HG03521 (cell line): ENCODE measurements around the gene TRDN.
"Not testable (repeated sequence)": the region's sequence is repeated elsewhere in the genome, so short reads cannot be mapped to it uniquely, and the experiment has no call there.

Source experiments
- ATAC-seq: cut with Tn5 transposase; IDR thresholded peaks from one replicate; pipeline ENCODE4 v1.9.1; 2021; ENCODE audit warnings: mild to moderate bottlenecking, moderate library complexity; ENCODE audit not compliant: unreplicated experiment

Gene TRDN

DNA sequence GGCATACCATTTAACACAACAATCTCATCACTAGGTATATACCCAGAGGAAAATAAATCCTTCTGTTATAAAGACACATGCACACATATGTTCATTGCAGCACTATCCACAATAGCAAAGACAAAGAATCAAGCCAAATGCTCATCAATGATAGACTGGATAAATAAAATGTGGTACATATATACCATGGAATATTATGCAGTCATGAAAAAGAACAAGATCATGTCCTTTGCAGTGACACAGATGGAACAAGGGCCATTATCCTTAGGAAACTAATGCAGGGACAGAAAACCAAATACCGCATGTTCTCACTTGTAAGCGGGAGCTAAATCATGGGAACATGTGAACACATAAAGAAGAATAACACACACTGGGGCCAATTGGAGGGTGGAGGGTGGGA lies 322.3 kb downstream of the TRDN start:
- ATAC-seq: not testable (repeated sequence)

DNA sequence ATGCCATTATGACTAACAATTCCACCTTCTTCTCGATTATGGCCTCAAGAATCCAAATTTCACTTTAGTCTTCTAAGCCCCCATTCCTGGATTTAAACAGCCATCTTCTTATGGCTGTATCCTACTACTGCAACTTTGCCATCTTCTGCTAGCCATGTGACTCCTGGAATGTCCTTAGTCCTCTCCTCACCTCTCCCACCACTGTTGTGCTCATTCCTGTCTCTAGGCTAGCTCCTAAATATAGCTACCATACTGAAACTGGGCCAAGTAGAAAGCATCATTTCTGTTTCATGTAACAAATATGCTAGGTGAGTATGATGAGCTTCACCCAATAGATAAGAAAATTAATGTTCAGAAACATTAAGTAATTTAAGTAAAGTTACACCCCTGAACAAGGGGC lies 327.6 kb downstream of the TRDN start:
- ATAC-seq: no peak

DNA sequence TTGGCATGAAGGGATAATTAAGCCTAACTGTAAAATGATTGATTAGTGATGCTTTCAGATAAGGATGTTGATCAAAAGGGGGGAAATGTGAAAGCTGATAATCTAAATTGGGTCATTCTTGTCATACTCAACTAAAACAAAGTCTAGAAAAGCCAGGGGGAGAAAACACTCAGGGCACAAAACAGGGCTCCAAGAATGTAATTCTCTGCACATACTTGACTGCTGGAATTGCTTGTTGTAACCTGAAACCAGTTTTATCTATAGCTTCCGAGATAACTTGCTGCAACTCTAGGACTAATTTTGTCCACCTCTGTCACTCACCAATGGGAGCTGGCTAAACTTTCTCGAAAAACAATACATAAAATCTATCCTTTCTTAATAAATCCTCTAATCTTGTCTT lies 330.4 kb downstream of the TRDN start:
- ATAC-seq: no peak

DNA sequence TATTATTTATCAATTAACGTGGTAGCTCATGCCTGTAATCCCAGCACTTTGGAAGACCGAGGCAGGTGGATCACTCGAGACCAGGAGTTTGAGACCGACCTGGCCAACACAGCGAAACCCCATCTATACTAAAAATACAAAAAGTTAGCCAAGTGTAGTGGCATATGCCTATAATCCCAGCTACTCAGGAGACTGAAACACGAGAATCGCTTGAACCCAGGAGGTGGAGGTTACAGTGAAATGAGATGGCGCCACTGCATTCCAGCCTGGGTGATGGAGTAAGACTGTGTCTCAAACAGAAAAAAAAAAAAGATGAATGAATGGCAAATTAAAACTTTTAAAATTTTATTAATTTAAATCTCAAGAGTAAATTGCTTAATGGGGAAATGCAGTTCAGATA lies 341.1 kb downstream of the TRDN start:
- ATAC-seq: no peak

DNA sequence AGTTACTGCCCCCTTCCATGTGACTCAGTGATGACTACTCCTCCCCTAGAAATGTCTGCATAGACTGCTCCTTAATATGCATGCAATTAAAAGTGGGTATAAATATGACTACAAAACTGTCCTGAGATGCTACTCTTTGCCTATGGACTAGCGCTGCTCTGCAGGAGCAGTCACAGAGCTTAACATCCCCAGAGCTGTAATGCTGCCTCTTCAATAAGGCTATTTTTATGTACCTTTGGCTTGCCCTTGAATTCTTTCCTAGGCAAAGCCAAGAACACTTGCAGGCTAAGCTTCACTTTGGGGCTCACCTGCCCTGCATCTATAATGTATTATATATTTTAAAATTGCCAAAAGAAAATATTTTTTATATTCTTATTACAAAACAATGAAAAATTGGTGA lies 341.6 kb downstream of the TRDN start:
- ATAC-seq: no peak

DNA sequence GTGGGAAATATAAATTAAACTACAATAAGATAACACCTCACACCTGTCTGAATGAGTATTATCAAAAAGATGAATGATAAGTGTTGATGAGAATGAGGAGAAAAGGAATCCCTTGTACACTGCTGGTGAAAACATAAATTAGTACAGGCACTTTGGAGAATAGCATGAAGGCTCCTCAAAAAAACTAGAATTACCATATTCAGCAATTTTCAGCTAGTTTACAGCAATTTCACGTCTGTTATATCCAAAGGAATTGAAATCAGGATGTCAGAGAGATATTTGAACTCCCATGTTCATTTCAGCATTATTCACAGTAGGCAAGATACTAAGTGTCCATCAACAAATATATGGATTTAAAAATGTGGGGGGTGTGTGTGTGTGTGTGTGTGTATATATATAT lies 348.1 kb downstream of the TRDN start:
- ATAC-seq: no peak

DNA sequence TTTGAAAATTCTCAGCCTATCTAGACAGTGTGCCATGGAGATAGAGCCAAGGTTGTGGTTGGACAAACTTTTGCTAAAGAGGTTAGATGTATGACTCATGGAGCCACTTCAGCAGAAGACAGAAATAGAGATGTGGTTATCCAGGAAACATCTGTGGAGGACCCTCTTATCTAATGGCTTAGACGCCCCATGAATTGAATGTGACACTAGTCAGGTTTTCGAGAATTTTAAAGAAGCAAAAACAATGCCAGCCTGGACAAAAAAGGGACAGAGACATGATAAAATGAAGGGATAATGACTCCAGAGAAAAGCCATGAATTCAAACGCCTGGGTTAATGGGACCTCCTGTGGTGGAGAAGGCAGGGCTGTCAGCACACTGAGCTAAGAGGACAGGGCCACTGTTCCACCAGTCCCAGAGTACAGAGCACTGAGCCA lies 360.2 kb downstream of the TRDN start:
- no peak for ATAC-seq

DNA sequence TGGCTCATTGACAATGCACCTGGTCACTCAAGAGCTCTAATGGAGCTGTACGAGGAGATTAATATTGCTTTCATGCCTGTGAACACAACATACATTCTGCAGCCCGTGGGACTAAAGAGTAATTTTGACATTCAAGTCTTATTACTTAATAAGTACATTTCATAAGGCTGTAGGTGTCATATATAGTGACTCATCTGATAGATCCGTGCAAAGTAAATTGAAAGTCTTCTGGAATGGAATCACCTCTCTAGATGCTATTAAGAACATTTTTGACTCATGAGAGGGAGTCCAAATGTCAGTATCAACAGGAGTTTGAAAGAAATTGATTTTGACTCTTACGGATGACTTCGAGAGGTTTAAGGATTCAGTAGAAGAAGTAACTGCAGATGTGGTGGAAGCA lies 372.8 kb downstream of the TRDN start:
- ATAC-seq: no peak

DNA sequence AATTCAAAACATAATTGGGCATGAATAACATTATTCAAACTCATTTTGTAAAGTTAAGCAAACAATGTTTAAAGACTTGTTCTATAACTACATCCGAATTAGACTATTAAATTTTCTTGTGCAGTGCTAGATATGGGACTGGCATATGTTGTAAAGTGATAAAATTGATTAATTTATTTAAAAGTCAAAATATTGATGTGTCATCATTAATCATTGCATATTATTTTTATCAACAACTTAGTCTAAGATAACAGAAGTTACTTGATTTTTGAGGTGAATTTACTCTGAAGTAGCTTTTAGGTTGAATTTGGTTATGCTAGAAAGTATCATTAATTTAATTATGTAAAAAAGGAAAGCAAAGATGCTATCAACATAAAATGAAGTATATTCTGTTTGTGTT lies 396.1 kb downstream of the TRDN start:
- ATAC-seq: no peak

DNA sequence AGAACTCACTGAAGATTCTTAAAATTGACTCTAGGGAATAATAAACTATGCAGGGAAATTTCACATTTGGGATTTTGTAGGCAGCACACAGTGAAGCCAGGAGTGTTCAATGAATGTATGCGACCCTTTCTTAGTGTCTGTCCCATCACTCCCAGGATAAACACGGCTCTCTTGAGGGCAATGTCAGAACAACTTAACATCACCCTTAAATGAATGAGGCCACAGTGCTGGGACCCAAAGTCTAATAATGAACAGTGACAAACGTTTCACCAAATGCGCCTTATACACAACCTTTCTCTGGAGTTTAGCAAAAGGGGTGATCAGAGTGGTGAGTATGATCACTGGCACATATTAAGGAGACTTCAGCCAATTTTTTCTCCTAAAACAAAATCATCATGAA lies 403.4 kb downstream of the TRDN start:
- no peak for ATAC-seq

DNA sequence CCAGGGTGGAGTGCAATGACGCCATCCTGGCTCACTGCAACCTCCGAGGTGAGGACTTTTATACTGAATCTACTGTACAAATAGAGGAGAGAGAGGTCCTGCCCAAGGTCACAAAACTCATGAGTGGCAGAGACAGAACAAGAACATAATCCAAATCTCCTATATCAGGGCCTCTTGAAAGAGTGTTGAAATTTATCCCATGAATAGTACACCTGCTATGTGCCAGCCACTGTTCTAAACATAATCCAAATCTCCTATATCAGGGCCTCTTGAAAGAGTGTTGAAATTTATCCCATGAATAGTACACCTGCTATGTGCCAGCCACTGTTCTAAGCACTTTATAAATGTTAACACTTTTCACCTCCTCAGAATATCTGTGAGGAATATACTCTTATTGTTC lies 409.0 kb downstream of the TRDN start:
- ATAC-seq: not testable (repeated sequence)

DNA sequence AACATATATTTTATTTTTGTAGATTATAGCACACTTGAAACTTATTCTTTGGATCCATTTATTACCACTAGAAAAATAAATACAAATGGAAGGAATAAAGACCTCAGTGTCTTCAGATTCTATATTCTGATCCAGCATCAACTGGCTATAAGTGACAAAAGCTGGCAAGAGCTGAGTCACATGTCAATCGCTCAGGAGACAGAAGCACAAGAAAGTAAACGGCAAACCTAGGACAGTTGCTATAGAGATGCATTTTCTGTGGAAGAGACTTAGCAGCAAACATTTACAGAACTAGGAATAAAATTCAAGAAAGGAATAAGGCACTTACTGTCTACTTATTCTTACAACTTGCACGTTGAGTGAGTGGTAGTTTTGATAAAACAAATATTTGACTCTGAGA lies 410.4 kb downstream of the TRDN start:
- ATAC-seq: no peak

DNA sequence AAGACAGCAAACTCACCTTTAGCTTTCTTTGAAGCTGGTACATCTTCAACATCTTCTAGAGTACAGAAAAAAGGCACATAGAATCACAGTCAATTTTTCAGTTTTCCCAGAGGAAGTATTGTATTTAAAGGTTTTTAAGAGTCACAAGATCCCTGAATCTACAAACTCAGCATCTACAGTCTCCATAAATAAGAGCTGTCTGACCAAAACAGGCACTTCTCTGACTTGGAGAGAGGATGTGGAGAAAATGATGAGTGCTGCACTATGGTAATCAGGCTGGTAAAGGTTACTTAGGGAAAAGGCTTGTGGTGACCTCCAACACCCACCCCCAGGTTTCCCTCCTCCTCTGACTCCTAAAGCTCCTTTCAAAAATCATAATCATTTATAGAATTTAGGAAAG lies 412.7 kb downstream of the TRDN start:
- ATAC-seq: no peak

DNA sequence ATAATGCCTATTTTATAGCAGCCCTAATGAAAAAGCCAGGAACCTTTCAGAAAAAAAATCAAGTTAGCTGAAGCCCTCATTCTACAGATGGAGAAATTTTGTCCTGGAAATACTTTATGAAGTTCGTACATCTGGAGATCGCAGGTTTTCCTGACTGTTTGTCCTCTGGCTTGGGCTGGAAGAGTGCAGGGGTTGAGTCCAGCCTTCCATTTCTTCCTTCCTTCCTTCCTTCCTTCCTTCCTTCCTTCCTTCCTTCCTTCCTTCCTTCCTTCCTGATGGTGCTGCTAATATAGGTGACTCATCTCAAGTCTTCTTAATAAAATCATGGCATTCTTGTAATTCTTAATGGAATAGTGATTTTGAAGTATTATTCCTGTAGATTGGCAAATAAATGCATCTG lies 413.3 kb downstream of the TRDN start:
- no peak for ATAC-seq

DNA sequence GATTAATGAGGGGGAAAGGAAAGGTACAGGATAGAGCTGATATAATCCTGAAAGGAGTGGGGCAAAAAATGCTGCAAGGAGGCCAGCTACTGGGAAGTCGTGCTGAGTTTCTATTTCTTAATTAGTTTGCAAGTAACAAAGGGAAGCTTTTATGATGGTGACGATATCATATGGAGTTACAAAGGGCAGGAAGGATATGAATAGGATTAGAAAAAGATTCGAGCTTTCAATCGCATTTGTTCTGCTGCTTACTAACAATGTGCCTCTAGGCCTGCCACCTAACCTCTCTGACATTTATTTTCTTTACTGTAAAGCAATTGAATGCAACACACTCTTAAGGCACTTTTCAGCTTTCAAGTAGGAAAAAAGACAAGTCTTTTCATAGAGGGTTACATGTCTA lies 421.5 kb downstream of the TRDN start:
- no peak for ATAC-seq

DNA sequence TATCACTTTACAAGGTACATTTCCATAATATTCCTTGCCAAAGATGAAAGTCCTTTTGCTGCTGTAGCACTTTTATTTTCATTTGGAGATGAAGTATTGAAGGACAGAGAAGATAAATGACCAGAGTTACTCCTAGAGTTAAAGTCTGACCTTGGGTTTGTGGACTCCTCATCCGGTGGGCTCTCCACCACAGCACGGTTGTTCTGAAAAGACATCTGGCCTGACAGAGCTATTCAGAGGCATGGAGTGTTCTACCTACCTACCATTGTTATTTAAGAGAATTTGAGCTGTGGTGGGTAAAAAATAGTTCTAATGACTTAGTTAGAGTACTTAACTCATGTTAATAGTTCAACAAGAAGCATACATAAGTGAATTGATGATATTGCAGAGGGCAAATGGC lies 422.3 kb downstream of the TRDN start:
- no peak for ATAC-seq

DNA sequence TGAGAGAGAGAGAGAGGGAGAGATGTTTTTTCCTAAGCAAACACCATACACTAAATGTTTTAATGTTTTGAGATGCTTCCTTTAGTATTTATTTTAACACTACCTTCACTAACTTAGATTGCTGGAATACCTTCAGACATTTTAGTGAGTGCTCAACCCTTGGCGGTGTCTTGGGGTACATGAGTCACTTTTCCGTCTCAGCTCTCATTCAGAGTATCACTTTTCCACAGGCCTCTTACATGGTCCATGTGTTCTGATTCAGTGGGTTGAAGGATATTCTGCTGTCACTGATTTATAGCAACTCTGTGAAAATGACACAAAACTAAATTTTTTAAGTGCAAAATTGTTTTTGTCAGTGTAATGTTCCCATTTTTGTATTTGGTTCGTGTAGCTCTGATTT lies 422.8 kb downstream of the TRDN start:
- ATAC-seq: no peak

DNA sequence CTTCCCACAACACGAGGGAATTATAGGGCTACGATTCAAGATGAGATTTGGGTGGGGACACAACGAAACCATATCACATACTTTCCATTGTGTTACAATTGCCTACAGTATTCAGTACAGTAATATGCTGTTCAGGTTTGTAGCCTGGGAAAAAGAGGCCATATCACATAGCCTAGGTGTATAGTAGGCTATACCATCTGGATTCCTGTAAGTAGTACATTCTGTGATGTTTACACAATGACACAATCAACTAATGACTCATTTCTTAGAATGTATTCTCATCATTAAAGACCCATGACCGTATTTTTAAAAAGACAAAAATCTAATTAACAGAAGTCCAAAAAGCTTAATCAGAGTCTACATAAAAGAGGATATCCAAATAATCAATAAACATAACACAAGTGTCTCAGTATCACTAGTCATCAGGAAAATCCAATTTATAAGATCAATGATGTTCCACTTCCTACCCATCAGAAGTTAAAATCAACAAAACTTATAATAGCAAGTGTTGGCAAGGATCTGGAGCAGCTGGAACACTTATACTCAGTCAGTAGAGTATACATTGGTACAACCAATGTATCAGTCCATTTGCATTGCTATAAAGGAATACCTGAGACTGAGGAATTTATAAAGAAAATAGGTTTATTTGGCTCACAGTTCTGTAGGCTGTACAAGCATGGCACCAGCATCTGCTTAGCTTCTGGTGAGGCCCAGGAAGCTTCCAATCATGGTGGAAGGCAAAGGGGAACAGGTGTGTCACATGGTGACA lies 424.8 kb downstream of the TRDN start:
- ATAC-seq: no peak

DNA sequence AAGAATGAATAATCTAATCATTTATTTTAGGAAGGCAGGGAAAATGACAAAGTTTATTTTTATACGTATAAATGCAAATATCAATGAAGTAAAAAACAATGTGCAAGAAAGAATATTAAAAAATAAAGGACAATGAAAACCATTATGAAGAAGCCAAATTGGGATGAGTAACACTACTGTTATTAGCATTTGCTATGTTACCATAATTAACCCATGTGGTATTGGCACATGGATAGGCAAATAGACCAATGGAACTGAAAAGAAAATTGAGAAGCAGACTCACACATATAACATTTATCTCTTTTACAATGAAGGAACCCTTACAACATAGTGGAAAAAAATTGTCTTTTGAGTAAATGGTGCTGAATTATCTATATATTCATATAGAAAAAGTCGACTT lies 426.1 kb downstream of the TRDN start:
- ATAC-seq: no peak

DNA sequence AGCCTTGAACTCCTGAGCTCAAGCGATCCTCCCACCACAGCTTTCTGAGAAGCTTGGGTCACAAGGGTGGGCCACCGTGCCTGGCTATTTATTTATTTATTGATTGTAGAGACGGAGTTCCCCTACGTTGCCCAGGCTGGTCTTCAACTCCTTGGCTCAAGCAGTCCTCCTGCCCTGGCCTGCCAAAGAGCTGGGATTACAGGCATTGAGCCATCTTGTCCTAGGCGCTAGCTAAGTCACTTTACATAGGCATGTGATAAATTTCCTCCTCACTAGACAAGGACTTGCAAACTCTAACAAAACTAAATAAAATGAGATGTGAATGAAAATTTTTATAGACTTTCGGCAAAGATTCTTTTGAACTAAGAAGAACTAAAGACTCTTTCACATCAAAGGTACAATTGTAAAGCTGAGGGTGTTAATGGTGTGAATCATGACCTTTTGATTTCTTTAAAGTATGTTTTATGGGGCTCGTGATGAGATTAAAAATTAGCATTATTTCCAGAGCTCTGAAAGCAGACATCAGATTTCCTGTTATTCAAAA lies 428.7 kb downstream of the TRDN start:
- ATAC-seq: no peak

DNA sequence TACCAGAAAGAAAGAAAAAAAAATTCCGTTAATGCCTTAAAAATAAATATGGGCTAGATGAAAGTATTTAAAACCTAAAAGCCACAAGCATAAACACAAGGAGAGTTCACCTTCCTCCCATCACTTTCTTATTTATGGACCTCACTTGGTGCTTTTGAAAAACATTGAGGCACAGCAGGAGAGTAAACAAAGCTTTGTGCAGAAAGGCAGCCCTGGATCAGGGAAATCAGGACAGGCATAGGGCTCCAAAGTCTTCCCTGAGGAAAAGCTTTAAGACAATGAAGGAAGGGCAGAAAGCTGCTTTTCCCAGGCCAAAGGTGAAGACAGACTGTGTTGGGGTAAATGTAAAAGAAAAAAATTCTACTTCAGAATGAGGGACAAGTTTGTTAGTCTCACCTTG lies 432.8 kb downstream of the TRDN start:
- no peak for ATAC-seq

DNA sequence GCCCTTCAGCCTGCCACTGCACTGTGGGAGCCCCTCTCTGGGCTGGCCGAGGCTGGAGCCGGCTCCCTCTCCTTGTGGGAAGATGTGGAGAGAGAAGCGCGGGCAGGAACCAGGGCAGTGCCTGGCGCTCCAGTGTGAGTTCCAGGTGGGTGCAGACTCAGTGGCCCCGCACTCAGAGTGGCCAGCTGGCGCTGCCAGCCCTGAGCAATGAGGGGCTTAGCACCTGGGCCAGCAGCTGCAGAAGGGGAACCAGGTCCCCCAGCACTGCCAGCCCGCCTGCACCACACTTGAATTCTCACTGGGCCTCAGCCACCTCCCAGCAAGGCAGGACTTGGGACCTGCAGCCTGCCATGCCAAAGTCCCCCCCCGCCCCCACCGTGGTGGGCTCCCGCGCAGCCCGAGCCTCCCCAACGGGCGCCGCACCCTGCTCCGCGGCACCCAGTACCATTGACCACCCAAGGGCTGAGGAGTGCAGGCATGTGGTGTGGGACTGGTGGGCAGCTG lies 434.8 kb downstream of the TRDN start:
- ATAC-seq: no peak

DNA sequence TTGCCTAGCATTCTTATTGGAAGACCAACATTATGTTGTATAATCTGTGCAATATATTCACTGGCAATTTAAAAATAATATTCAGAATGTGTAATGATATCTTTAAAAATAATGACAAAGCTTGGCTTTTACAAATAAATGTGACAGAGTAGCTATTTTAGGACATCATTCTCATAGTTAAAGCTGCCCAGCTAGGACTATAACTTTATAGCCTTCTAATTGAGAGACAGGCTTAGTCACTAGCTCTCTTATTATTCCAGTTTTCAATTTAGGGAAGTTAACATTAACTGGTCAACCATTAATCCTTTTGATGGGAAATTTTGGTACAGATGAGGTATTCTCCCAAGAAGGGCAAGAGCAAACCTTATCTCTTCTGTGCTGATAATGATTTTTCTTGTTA lies 443.5 kb downstream of the TRDN start:
- no peak for ATAC-seq
